Measurements from ENCODE around the gene PPEF1. TPM values are rescaled to one million over a fixed set of nuclear protein-coding genes. Genes with fewer than 3 reads are reported as not detected.

PPEF1 gene
- total and polyA plus RNA-seq, 2 donors, result 0.28 to 1.1 TPM

GRCh38 chrX:18676050-18676449 lies 31.4 kb upstream of the PPEF1 start:
- Histone ChIP-seq H3K27me3 (ENCODE audit: control insufficient read depth in 2 of 2, insufficient read depth in 1 of 2, low read length in 1 of 2) (no peaks in the 10 kb centered on the region), H3K27ac (ENCODE audit: low read depth in 1 of 2, low read length in 1 of 2) (no peak overlapping the region), H3K36me3 (ENCODE audit: control insufficient read depth in 2 of 2, insufficient read depth in 2 of 2, low read length in 1 of 2) (no peaks in the 10 kb centered on the region), H3K4me1 (ENCODE audit: control insufficient read depth in 2 of 2, insufficient read depth in 2 of 2, low read length in 2 of 2) (peaks cover 0 to 3% of the 10 kb centered on the region in 2 donors), H3K9me3 (ENCODE audit: control insufficient read depth in 2 of 2, insufficient read depth in 1 of 2, low read length in 1 of 2) (peaks cover 0 to 5% of the 10 kb centered on the region in 2 donors), H3K4me3 (ENCODE audit: low read length in 2 of 2) (no peak overlapping the region)
- DNase-seq (ENCODE audit: low read depth in 6 of 9, low spot score in 9 of 9), result no peak
- 96% methylated on average over 10 of the region's 10 CpGs for WGBS

GRCh38 chrX:18676470-18676869 lies 31.0 kb upstream of the PPEF1 start:
- 89% methylated on average over 11 of the region's 11 CpGs for WGBS
- Histone ChIP-seq H3K9me3 (ENCODE audit: control insufficient read depth in 2 of 2, insufficient read depth in 1 of 2, low read length in 1 of 2) (peaks cover 0 to 5% of the 10 kb centered on the region in 2 donors), H3K27me3 (ENCODE audit: control insufficient read depth in 2 of 2, insufficient read depth in 1 of 2, low read length in 1 of 2) (no peaks in the 10 kb centered on the region), H3K27ac (ENCODE audit: low read depth in 1 of 2, low read length in 1 of 2) (no peak overlapping the region), H3K4me1 (ENCODE audit: control insufficient read depth in 2 of 2, insufficient read depth in 2 of 2, low read length in 2 of 2) (peaks cover 0 to 3% of the 10 kb centered on the region in 2 donors), H3K4me3 (ENCODE audit: low read length in 2 of 2) (no peak overlapping the region), H3K36me3 (ENCODE audit: control insufficient read depth in 2 of 2, insufficient read depth in 2 of 2, low read length in 1 of 2) (no peaks in the 10 kb centered on the region)
- no peak for DNase-seq (ENCODE audit: low read depth in 6 of 9, low spot score in 9 of 9)

GRCh38 chrX:18677161-18677869 lies 30.1 kb upstream of the PPEF1 start:
- DNase-seq (ENCODE audit: low read depth in 6 of 9, low spot score in 9 of 9), result no peak
- peaks cover 0 to 3% of the 10 kb centered on the region in 2 donors for H3K4me1 ChIP-seq (ENCODE audit: control insufficient read depth in 2 of 2, insufficient read depth in 2 of 2, low read length in 2 of 2)
- no peak overlapping the region for H3K4me3 ChIP-seq (ENCODE audit: low read length in 2 of 2)
- 32% methylated on average over 17 of the region's 17 CpGs for WGBS
- H3K27me3 ChIP-seq (ENCODE audit: control insufficient read depth in 2 of 2, insufficient read depth in 1 of 2, low read length in 1 of 2), result no peaks in the 10 kb centered on the region
- H3K27ac ChIP-seq (ENCODE audit: low read depth in 1 of 2, low read length in 1 of 2), result no peak overlapping the region
- no peaks in the 10 kb centered on the region for H3K36me3 ChIP-seq (ENCODE audit: control insufficient read depth in 2 of 2, insufficient read depth in 2 of 2, low read length in 1 of 2)
- H3K9me3 ChIP-seq (ENCODE audit: control insufficient read depth in 2 of 2, insufficient read depth in 1 of 2, low read length in 1 of 2), result peaks cover 0 to 5% of the 10 kb centered on the region in 2 donors

GRCh38 chrX:18681996-18682395 lies 25.4 kb upstream of the PPEF1 start:
- no peak for DNase-seq (ENCODE audit: low read depth in 6 of 9, low spot score in 9 of 9)
- Histone ChIP-seq H3K4me1 (ENCODE audit: control insufficient read depth in 2 of 2, insufficient read depth in 2 of 2, low read length in 2 of 2) (peaks cover 0 to 3% of the 10 kb centered on the region in 2 donors), H3K27ac (ENCODE audit: low read depth in 1 of 2, low read length in 1 of 2) (no peak overlapping the region), H3K36me3 (ENCODE audit: control insufficient read depth in 2 of 2, insufficient read depth in 2 of 2, low read length in 1 of 2) (no peaks in the 10 kb centered on the region), H3K4me3 (ENCODE audit: low read length in 2 of 2) (no peak overlapping the region), H3K27me3 (ENCODE audit: control insufficient read depth in 2 of 2, insufficient read depth in 1 of 2, low read length in 1 of 2) (no peaks in the 10 kb centered on the region), H3K9me3 (ENCODE audit: control insufficient read depth in 2 of 2, insufficient read depth in 1 of 2, low read length in 1 of 2) (no peaks in the 10 kb centered on the region)
- 99% methylated on average over 6 of the region's 6 CpGs for WGBS

GRCh38 chrX:18682979-18683387 lies 24.5 kb upstream of the PPEF1 start:
- H3K4me3 ChIP-seq (ENCODE audit: low read length in 2 of 2), result no peak overlapping the region
- no peak for DNase-seq (ENCODE audit: low read depth in 6 of 9, low spot score in 9 of 9)
- no peaks in the 10 kb centered on the region for H3K9me3 ChIP-seq (ENCODE audit: control insufficient read depth in 2 of 2, insufficient read depth in 1 of 2, low read length in 1 of 2)
- H3K36me3 ChIP-seq (ENCODE audit: control insufficient read depth in 2 of 2, insufficient read depth in 2 of 2, low read length in 1 of 2), result no peaks in the 10 kb centered on the region
- H3K27ac ChIP-seq (ENCODE audit: low read depth in 1 of 2, low read length in 1 of 2), result no peak overlapping the region
- H3K4me1 ChIP-seq (ENCODE audit: control insufficient read depth in 2 of 2, insufficient read depth in 2 of 2, low read length in 2 of 2), result peaks cover 0 to 3% of the 10 kb centered on the region in 2 donors
- WGBS, result 54% methylated on average over 9 of the region's 9 CpGs
- H3K27me3 ChIP-seq (ENCODE audit: control insufficient read depth in 2 of 2, insufficient read depth in 1 of 2, low read length in 1 of 2), result no peaks in the 10 kb centered on the region

- Histone ChIP-seq H3K4me1 (ENCODE audit: control insufficient read depth in 2 of 2, insufficient read depth in 2 of 2, low read length in 2 of 2) (peaks cover 0 to 2% of the 10 kb centered on the region in 2 donors), H3K36me3 (ENCODE audit: control insufficient read depth in 2 of 2, insufficient read depth in 2 of 2, low read length in 1 of 2) (no peaks in the 10 kb centered on the region), H3K4me3 (ENCODE audit: low read length in 2 of 2) (no peak overlapping the region), H3K27ac (ENCODE audit: low read depth in 1 of 2, low read length in 1 of 2) (no peak overlapping the region), H3K9me3 (ENCODE audit: control insufficient read depth in 2 of 2, insufficient read depth in 1 of 2, low read length in 1 of 2) (no peaks in the 10 kb centered on the region), H3K27me3 (ENCODE audit: control insufficient read depth in 2 of 2, insufficient read depth in 1 of 2, low read length in 1 of 2) (no peaks in the 10 kb centered on the region)
- no peak for DNase-seq (ENCODE audit: low read depth in 6 of 9, low spot score in 9 of 9)
- WGBS, result 87% methylated on average over 7 of the region's 7 CpGs
Observed at GRCh38 chrX:18687856-18688495, 19.5 kb upstream of the PPEF1 start.

GRCh38 chrX:18691431-18691830 lies 16.0 kb upstream of the PPEF1 start:
- Histone ChIP-seq H3K4me3 (ENCODE audit: low read length in 2 of 2) (no peak overlapping the region), H3K9me3 (ENCODE audit: control insufficient read depth in 2 of 2, insufficient read depth in 1 of 2, low read length in 1 of 2) (no peaks in the 10 kb centered on the region), H3K36me3 (ENCODE audit: control insufficient read depth in 2 of 2, insufficient read depth in 2 of 2, low read length in 1 of 2) (no peaks in the 10 kb centered on the region), H3K27ac (ENCODE audit: low read depth in 1 of 2, low read length in 1 of 2) (no peak overlapping the region), H3K27me3 (ENCODE audit: control insufficient read depth in 2 of 2, insufficient read depth in 1 of 2, low read length in 1 of 2) (no peaks in the 10 kb centered on the region), H3K4me1 (ENCODE audit: control insufficient read depth in 2 of 2, insufficient read depth in 2 of 2, low read length in 2 of 2) (no peaks in the 10 kb centered on the region)
- DNase-seq (ENCODE audit: low read depth in 6 of 9, low spot score in 9 of 9), result no peak
- 93% methylated on average over 1 of the region's 1 CpG for WGBS

- Histone ChIP-seq H3K36me3 (ENCODE audit: control insufficient read depth in 2 of 2, insufficient read depth in 2 of 2, low read length in 1 of 2) (no peaks in the 10 kb centered on the region), H3K9me3 (ENCODE audit: control insufficient read depth in 2 of 2, insufficient read depth in 1 of 2, low read length in 1 of 2) (no peaks in the 10 kb centered on the region), H3K27ac (ENCODE audit: low read depth in 1 of 2, low read length in 1 of 2) (no peak overlapping the region), H3K27me3 (ENCODE audit: control insufficient read depth in 2 of 2, insufficient read depth in 1 of 2, low read length in 1 of 2) (no peaks in the 10 kb centered on the region), H3K4me3 (ENCODE audit: low read length in 2 of 2) (no peak overlapping the region), H3K4me1 (ENCODE audit: control insufficient read depth in 2 of 2, insufficient read depth in 2 of 2, low read length in 2 of 2) (no peaks in the 10 kb centered on the region)
- 98% methylated on average over 4 of the region's 4 CpGs for WGBS
- DNase-seq (ENCODE audit: low read depth in 6 of 9, low spot score in 9 of 9), result no peak
Observed at GRCh38 chrX:18692541-18692940, 14.9 kb upstream of the PPEF1 start.

- H3K4me1 ChIP-seq (ENCODE audit: control insufficient read depth in 2 of 2, insufficient read depth in 2 of 2, low read length in 2 of 2), result no peaks in the 10 kb centered on the region
- H3K27ac ChIP-seq (ENCODE audit: low read depth in 1 of 2, low read length in 1 of 2), result no peak overlapping the region
- no peaks in the 10 kb centered on the region for H3K27me3 ChIP-seq (ENCODE audit: control insufficient read depth in 2 of 2, insufficient read depth in 1 of 2, low read length in 1 of 2)
- no peaks in the 10 kb centered on the region for H3K36me3 ChIP-seq (ENCODE audit: control insufficient read depth in 2 of 2, insufficient read depth in 2 of 2, low read length in 1 of 2)
- H3K4me3 ChIP-seq (ENCODE audit: low read length in 2 of 2), result no peak overlapping the region
- no peak for DNase-seq (ENCODE audit: low read depth in 6 of 9, low spot score in 9 of 9)
- WGBS, result 98% methylated on average over 3 of the region's 3 CpGs
- no peaks in the 10 kb centered on the region for H3K9me3 ChIP-seq (ENCODE audit: control insufficient read depth in 2 of 2, insufficient read depth in 1 of 2, low read length in 1 of 2)
Observed at GRCh38 chrX:18696653-18697052, 10.8 kb upstream of the PPEF1 start.
